ENCODE data around the gene TNFRSF1A.

DNA sequence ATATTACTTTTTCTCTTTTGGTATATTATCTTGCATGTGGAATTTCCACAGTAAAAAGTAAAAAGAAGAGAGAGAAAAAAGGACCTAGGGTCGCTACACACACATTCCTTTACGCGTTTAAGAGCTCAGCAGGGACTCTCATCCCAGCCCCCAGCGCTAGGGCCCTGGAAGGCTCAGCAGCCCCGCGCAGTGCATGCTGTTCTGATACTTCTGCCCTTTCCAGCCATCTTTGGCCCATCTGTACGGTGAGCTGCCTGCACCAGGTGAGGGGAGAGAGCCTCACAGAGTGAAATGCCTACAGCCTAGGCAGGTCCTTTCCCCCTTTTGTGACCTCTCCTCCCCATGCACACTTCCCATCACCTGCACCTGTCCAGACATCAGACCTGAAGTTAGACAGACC is 40.5 kb upstream of the TNFRSF1A start:
- no peak for TF ChIP-seq CTCF (IDR thresholded peaks at IDR 0.05)
- no peak for TF ChIP-seq POLR2A (IDR thresholded peaks at IDR 0.05)

Data from adrenal gland (tissue), 5 donors.